NCI-H2171 treated with DMSO at 0.1 percent for 48 hours (cell line): ENCODE measurements around the gene CHTF8.
"Not testable (repeated sequence)": the region's sequence is repeated elsewhere in the genome, so short reads cannot be mapped to it uniquely, and the experiment has no call there.

Source experiments
- DNase-seq: peaks from one replicate; lab custom pipeline; 2025; lab: John Stamatoyannopoulos, UW

CHTF8 gene

DNA sequence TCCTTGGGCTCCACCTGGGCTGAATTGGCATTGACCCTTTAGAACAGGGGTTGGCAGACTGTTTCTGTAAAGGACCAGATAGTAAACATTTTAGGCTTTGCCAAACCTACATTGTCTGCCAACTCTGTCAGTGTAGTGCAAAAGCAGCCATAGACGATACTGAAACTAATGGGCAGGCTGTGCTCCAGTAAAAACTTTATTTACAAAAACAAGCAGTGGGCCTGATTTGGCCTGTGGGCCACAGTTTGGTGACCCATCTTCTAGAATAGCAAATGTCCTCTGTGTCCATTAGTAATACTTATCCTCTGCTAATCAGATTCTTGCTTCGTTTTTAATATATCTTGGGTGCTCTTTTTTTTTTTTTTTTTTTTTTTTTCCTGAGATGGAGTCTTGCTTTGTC, 6.2 kb upstream of the CHTF8 start:
- no peak for DNase-seq

DNA sequence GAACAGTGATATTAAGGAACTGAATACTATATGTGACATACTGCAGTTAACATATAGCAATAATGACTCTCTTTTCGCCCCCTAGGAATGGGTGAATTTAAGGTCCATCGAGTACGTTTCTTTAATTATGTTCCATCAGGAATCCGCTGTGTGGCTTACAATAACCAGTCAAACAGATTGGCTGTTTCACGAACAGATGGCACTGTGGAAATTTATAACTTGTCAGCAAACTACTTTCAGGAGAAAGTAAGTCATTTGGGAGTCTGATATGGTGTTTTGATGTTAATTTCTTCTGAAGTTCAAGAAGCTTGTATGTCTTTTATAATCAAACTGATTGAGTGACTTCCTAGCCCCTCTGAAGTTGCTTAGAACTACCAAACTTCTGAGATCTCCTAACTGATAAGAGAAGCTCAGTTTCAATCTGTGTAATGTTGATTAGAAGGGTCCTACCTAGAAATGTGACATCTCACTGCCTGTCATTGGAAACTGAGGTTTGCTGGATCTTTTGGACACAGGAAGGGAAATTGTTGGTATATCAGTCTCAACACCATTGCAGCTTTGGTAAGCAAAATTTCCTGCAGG, 1.1 kb upstream of the CHTF8 start:
- DNase-seq = no peak

DNA sequence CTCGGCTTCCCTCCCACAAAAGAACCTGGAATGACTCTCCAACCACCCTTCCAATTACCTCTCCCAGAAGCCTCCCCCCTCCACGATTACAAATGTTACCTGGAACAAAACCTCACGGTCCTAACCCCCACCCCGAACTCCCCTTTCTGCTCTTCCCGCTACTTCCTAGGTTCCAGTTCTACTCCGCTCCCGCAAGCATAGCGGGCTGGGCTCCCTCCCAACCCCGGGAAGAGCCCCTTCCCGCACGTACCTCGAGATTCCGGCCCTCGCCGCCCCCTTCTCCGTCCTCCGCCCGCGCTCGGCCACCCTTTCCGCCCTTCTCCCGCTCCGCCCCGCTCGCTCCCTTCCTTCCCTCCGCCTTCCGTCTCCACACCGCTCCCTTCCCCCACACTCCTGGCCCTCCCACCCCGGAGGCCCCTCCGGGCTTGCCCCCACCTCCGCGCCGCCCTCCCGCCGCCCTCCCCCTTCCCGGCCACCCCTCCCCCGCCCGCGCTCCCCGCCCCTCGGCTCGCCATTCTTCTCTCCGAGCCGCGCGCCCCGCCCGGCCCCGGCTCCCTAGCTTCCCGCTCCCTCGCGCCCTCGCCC, 457 bp downstream of the CHTF8 start:
- peak; percentile 86 for DNase-seq

DNA sequence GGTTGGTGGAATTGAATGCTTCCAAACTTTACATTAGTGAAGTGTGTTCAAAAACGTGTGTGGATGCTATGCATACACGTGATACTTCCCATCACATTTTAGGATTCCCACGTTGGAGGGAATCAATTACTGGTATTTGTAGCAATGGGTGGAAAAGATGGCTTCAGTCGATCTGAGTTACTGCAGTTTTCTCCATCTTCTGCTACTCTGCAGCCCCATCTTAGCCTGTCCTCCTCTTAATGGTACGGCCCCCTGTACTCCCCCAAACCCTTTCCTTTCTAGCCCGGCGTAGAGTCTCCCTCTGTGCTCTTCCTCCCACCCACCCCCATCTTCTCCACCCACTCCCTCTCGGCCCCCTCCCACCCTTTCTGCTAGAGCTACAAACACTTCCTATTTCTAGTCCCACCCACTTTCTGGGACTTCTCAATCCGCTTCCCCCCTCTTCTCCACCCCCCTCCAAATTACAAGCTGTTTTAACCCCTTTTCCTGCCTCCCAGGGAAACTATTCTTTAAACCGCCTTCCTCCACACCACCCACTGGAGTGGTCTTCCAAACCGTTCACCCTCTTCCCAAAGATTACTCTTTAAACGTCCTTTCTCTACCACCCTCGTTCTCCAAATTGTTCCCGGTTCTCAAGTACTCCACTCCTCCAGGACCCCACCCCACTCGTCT, 1.1 kb downstream of the CHTF8 start:
- DNase-seq = peak; percentile 59

DNA sequence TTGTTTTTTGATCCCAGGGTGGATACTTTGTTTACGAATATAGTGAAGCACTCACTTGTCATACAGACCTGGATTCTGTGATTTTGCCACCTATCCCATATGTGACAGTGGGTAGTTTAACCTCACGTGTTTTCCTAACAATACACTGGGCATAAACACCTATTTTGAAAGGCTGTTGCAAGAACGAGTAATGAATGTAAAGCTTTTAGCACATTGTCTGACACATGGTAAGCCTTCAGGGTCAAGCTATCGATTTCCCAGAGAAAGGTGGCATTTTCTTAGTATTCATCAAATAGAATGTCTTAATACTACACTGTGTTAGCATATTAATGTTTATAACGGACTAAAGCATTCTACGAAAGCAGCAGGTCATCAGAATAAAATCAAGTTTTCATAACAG, 1.9 kb downstream of the CHTF8 start:
- DNase-seq = no peak

DNA sequence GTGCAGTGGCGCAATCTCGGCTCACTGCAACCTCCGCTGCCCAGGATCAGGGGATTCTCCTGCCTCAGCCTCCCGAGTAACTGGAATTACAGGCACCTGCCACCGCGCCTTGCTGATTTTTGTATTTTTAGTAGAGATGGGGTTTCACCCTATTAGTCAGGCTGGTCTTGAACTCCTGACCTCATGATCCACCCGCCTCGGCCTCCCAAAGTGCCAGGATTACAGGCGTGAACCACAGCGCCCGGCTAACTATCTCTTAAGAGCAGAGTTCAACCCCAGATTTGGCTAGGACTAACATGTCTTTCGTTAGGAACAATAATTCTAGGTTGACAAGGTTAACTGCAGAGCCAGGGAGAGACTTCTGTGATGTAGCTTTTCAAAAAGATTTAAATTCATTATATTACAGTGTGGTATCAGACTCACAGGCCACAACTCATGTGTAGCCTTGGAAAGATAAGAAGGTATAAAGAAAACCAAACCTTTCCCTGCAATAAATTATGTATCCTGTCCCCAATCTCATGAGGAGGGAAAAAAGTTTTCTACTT, 4.3 kb downstream of the CHTF8 start:
- DNase-seq = no peak

DNA sequence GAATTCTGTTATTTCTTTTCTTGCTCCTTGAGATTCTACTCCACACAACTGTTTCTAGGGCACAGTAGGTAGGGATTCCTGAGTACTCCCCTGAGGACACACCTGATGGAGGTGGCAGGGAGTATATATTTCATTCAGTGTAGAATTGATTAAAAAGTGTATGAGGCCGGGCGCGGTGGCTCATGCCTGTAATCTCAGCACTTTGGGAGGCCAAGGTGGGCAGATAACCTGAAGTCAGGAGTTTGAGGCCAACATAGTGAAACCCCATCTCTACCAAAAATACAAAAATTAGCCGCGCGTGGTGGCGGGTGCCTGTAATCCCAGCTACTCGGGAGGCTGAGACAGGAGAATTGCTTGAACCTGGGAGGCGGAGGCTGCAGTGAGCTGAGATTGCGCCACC, 5.6 kb downstream of the CHTF8 start:
- not testable (repeated sequence) for DNase-seq

DNA sequence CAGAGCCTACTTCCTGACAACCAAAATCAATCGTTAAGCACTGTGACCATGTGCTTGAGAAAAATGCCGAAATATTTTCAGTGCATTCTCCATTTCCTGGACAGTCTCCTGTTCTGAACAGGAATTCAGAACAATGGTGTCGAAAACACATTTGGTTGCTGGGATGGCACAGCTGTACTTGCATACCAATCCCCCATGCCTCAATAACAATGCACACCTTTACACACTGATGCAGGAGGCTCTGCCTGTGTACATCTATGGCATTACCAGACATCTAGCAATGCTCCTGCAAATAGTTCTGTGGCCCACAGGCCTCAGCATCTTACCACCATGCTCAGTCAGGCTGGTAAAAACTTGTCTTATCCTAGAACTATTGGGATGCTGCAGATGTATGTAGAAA, 6.2 kb downstream of the CHTF8 start:
- DNase-seq = no peak

DNA sequence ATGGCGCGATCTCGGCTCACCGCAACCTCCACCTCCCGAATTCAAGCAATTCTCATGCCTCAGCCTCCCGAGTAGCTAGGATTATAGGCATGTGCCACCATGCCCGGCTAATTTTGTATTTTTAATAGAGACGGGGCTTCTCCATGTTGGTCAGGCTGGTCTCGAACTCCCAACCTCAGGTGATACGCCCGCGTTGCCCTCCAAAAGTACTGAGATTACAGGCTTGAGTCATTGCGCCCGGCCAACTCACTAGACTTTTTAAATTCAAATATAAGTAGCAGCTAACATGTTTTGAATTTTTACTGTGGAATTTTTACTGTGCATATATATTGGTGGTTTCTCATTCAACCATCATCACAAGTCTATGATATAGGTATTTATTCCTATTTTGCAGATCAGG, 7.4 kb downstream of the CHTF8 start:
- not testable (repeated sequence) for DNase-seq

DNA sequence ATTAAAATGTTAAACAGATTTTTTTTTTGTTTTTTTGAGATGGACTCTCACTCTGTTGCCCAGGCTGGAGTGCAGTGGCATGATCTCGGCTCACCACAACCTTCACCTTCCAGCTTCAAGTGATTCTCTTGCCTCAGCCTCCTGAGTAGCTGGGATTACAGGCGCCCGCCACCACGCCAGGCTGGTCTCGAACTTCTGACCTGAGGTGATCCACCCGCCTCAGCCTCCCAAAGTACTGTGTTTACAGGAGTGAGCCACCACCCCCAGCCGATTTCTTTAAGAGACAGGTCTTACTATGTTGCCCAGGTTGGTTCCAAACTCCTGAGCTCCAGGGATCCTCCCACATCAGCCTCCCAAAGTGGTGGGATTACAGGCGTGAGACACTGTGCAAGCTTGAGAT, 8.0 kb downstream of the CHTF8 start:
- not testable (repeated sequence) for DNase-seq

DNA sequence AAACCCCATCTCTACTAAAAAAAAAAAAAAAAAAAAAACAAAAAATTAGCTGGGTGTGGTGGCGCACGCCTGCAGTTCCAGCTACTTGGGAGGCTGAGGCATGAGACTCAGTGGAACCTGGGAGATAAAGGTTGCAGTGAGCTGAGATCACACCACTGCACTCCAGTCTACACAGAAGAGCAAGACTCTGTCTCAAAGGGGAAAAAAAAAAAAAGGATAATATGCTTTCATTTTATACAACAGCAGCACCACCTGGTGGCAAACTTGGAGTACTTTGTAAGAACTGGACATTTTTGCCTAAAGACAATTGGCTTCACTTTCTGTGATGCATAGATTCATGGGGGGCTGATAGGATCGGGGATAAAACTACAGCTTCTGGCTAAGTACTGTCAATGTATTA, 8.5 kb downstream of the CHTF8 start:
- DNase-seq = peak; percentile 82

DNA sequence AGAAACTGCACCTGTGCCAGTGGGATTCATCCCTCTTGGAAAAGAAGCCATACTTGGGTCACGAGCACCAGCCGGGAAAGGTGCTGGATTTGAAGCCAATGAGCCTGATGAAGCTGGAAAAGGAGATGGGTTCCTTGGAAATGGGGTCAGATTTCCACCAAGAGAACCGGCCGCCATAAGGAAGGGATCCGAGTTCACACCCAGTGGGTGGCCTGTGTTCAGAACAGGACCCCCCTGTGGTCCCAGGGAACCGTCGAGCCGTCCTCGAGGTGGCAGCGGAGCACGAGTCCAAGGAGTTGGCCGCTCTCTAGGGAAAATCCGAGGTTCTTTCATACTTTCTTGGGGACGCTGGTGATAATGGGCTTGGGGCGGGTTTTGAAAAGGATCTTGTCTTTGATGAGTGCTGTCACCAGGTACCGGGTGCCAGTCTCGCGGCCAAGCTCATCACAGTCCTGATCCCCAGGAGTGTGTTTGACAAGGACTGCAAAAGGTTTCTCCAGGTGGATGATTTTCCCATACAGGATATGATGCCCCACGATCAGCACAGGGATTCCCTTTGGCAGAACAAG, 12.2 kb downstream of the CHTF8 start:
- no peak for DNase-seq

DNA sequence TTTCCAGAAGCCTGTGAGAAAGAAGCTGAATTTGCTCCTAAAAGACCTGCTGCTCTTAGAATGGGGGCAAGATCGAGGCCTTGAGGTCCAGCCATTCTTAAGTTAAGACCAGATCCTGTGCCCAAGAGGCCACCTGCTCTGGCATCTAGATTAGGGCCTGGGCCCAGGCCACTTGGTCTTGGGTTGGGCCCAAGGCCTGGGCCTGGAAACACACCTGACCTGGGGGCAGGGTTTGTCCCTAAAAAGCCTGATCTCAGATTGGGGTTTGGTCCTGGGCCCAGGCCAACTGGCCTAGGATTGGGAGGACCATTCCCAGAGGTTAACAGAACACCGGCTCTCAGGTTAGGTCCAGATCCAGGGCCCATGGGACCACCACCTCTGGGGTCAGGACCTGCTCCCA, 12.9 kb downstream of the CHTF8 start:
- no peak for DNase-seq

DNA sequence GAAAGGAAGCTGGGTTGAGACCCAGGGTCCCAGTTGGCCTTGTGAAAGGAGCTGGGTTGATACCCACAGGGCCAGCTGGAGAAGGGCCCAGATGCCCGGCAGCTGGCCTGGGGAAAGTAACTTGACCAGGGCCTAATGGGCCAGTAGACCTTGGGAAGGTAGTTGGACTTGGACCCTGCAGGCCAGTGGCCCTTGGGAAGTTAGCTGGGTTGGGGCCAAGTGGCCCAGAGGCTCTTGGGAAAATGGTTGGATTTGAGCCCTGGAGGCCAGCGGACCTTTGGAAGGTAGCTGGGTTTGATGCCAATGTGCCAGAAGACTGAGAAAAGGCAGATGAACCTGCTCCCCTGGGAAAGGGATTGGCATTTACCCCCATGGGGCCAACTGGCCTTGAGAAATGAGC, 13.4 kb downstream of the CHTF8 start:
- DNase-seq = no peak

DNA sequence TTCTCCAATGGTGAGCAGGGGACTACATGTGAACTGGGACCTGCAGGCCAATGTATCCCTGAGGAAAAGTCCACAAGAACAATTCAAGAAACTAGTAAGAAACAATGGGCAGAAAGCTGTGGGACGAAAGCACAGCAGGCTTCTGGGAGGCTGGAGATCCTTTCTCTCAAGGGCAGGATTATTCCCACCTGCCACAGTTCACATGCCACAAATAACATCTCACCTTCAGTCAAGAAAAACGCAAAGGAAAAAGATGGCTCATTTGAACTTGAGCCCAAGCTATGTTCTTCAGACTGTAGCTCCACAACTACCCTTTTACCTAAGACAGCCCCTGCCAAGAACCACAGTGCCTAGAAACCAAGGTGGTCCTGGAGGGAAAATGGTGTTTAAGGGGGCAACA, 13.9 kb downstream of the CHTF8 start:
- DNase-seq = no peak

DNA sequence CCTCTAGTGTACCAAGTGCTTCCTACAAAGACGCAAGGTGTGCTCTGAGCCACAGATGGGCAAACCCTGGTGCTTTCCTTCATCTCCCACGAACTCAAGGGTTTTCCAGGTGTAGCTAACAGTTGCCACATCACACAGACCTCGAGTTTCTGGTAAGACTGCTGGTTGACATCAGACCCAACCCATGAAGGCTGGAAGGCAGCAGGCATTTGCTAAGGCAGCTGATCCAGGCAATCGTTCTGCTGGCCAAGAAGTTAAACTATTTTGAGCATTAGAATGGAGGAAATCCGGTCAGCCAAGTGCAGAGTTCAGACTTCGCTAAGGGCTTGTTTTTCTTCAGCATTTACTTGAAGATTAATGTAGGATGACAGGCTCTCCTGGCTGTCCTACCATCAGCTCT, 15.5 kb downstream of the CHTF8 start:
- DNase-seq = no peak

DNA sequence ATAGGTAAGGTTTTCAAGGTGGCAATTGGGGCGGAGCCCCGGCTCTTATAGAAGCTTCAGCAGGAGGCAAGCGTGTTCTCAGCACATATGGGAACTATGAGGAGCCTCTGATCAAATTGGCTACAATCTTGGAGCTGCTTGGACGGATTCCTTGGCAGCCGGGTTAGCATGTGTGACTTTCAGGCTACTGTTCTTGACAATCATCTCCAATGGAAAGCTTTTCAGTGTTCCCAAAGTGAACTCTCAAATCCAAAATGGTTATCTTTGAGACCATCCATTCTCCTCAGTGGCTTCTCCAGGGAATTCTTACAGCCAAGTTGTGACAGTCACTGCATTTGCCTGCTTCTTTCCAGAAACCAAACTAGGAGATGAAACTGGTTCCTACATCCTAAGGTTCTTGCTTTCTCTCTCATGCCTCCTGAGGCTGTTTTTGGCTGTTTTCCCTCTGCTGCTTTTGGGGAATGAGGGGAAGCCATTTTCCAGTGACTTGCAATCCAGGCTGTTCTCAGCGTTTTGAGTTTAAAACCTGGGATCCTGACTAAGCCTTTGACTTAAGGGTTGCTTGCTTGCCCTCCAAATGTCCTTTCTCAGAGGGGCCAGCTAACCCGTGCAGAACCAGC, 16.0 kb downstream of the CHTF8 start:
- DNase-seq = no peak

DNA sequence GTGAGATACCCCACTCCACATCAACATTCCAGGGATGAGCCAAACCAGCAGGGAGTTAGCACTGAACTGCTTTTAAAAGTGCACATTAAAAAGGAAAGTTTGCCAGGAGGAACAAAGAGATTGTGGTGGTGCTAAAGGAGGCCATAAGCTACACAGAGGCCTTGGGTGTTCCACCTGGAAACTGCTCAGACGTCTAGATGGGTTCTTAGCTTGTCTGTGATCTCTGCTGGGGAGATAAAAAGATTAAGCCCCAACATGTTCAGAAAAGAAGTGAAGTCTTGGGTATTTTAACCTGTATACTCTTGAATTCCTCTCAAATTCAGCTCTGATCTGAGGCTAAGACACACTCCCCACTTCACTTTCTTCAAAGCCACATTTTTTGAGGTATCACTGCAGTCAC, 16.6 kb downstream of the CHTF8 start:
- no peak for DNase-seq

DNA sequence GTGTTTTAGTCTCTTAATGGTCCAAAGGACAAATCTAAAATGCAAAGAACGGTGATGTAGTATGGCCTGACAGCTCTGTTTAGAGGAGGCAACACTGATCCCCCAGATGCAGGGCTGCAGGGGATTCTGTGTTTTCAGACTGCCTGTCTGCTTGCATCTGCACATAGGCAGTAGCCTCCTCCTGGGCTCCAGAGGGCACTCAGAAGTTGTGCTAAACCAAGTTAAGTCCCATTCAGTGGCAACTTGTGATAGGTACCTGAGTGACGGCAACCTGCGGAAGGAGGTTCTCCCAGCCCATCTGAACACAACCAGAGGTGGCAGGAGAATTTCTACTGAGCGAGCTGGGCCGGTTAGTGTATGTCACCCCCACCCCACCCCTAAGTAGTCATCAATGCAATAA, 17.0 kb downstream of the CHTF8 start:
- DNase-seq = no peak

DNA sequence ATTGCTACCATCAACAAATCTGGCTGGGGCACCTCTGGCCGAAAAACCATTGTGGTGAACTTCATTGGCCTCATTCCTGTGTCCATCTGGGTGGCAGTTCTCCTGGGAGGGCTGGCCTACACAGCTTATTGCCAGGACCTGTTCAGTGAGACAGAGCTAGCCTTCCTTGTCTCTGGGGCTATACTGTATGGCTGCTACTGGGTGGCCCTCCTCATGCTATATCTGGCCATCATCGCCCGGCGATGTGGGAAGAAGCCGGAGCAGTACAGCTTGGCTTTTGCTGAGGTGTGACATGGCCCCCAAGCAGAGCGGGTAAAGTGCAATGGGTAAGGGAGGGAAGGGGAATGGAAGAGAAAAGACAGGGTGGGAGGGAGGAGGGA, 17.4 kb downstream of the CHTF8 start:
- no peak for DNase-seq

DNA sequence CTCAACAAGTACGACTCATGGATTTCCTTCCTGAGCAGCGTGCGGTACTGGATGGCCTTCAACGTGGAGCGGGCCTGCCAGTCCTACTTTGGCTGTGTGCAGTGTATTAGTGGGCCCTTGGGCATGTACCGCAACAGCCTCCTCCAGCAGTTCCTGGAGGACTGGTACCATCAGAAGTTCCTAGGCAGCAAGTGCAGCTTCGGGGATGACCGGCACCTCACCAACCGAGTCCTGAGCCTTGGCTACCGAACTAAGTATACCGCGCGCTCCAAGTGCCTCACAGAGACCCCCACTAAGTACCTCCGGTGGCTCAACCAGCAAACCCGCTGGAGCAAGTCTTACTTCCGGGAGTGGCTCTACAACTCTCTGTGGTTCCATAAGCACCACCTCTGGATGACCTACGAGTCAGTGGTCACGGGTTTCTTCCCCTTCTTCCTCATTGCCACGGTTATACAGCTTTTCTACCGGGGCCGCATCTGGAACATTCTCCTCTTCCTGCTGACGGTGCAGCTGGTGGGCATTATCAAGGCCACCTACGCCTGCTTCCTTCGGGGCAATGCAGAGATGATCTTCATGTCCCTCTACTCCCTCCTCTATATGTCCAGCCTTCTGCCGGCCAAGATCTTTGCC, 17.9 kb downstream of the CHTF8 start:
- DNase-seq = no peak

DNA sequence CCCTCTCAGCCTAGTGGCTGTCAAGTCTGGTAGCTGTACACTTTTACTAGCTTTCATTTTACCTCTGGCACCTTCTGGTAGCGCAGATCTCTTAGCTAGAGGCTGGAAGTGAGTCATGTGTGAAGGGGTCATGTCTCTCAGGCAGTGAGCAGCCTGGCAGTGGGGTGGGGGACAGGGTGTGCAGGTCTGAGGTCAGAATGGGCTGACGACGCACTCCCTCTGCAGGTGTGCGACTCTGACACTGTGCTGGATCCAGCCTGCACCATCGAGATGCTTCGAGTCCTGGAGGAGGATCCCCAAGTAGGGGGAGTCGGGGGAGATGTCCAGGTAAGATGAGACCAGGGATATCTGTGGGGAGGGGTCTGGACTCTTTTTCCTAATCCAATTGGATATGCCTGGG, 19.2 kb downstream of the CHTF8 start:
- no peak for DNase-seq
